ENCODE measurements around the gene KIF21B. TPM values are rescaled to one million over a fixed set of nuclear protein-coding genes. Genes with fewer than 3 reads are reported as not detected.

The KIF21B gene
- total and polyA plus RNA-seq, 2 of the 8 experiments (the other 6 are each of a cell fraction or from before 2014, with no cell fraction given): 10.8 to 26.5 TPM

DNA sequence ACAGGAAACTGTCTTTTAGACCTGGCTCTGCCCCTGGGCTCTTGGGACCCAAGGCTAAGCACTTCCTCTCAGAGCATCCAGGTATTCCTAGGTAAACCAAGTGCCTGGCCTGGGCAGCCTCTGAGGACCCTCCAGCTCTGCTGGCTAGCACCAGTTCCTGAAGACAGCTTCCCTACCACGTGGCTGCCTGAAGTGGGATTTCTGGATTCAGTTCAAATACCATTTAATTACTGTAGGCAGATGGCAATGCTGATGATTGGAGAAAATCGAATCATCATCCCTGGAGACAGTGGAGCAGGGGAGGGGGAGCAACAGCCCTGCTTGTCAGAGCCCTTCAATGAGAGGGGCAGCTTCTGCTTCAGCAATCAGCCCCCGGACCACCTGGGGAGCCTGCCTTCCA lies 11.9 kb downstream of the KIF21B start:
- Histone ChIP-seq H3K9me3 (ENCODE audit: insufficient read depth in 2 of 2, low read depth in 1 of 2, low read length in 1 of 2) (no peaks in the 10 kb centered on the region), H2BK120ac (replicated peaks; ENCODE audit: low read depth, low read length) (no peak overlapping the region), H4K5ac (ENCODE audit: insufficient read length, low read depth, low read length) (no peak overlapping the region), H3K36me3 (ENCODE audit: control insufficient read depth in 2 of 4, insufficient read depth in 4 of 4, low read length in 3 of 4) (0 out of 8 replicates have a peak, but pooled peaks cover 0 to 3% (median 0%) of the 10 kb centered on the region in 4 experiments), H4K20me1 (replicated peaks in 1 of 2; ENCODE audit: control insufficient read depth in 1 of 2, insufficient read depth in 2 of 2, low read length in 2 of 2) (peaks cover 6 to 8% of the 10 kb centered on the region in 2 experiments), H3K4ac (replicated peaks; ENCODE audit: insufficient read length, low read depth, low read length) (no peak overlapping the region), H3K79me1 (ENCODE audit: low read depth, low read length) (peaks cover 10% of the 10 kb centered on the region), H3K23ac (ENCODE audit: insufficient read length) (no peak overlapping the region), H3K14ac (ENCODE audit: insufficient read length) (no peak overlapping the region), H3K9ac (replicated peaks in 1 of 4; ENCODE audit: extremely low read depth in 1 of 4, low read depth in 3 of 4, low read length in 3 of 4) (no peak overlapping the region), H2AFZ (ENCODE audit: low read length) (no peak overlapping the region), H4K8ac (ENCODE audit: extremely low read depth, insufficient read depth, low read length) (no peak overlapping the region), H3K23me2 (ENCODE audit: low read depth, low read length) (peaks cover 10% of the 10 kb centered on the region; the same call in 1 of the 2 replicates), H3K4me2 (ENCODE audit: insufficient read depth in 1 of 2, low read depth in 2 of 2, low read length in 2 of 2) (no peak overlapping the region), H2BK20ac (ENCODE audit: low read length) (no peak overlapping the region), H3K4me3 (ENCODE audit: extremely low read depth in 1 of 4, insufficient read depth in 2 of 4, low read depth in 3 of 4, low read length in 4 of 4) (no peak overlapping the region), H3K27me3 (replicated peaks in 1 of 4; ENCODE audit: control insufficient read depth in 3 of 4, extremely low read depth in 1 of 4, insufficient read depth in 3 of 4, low read length in 3 of 4) (no peaks in the 10 kb centered on the region), H3K56ac (replicated peaks; ENCODE audit: insufficient read length, low read depth, low read length) (no peak overlapping the region), H3K27ac (ENCODE audit: low read depth, low read length) (no peak overlapping the region), H2BK15ac (ENCODE audit: low read length) (no peak overlapping the region), H4K91ac (replicated peaks; ENCODE audit: insufficient read length, low read length) (no peak overlapping the region), H2AK5ac (ENCODE audit: low read depth, low read length) (no peak overlapping the region), H2BK12ac (ENCODE audit: low read depth, low read length) (no peak overlapping the region), H3K18ac (ENCODE audit: extremely low read depth, low read length) (no peak overlapping the region), H3K4me1 (replicated peaks in 1 of 4; ENCODE audit: control insufficient read depth in 3 of 4, insufficient read depth in 4 of 4, low read length in 3 of 4) (peaks cover 0 to 17% (median 11%) of the 10 kb centered on the region in 4 experiments; a peak in 6 of 7 replicates), H2BK5ac (ENCODE audit: low read depth, low read length) (no peak overlapping the region), H3K79me2 (ENCODE audit: control insufficient read depth in 1 of 2, insufficient read depth in 2 of 2, low read length in 2 of 2) (peaks cover 0 to 6% of the 10 kb centered on the region in 2 experiments; a peak in 1 of 4 replicates)
- POLR2A ChIA-PET (ENCODE audit: partially characterized antibody): interaction anchor here (0.8 to 2.4 kb wide), 3 partner anchors 11 to 121 kb away, joined by 3 to 8 read pairs (median 4); no protein-coding TSS in a partner anchor
- 94% methylated on average over 3 of the region's 3 CpGs; no CpG with 5 or more reads in 1 of the 2 experiments for WGBS, 2 experiments (ENCODE audit: extremely low coverage in 1 of 2, insufficient coverage in 1 of 2, insufficient read length in 1 of 2, insufficient replicate concordance in 2 of 2, low coverage in 1 of 2, low lambda C conversion rate in 2 of 2, missing lambda C conversion rate in 1 of 2)
- TF ChIP-seq HDAC2 (IDR thresholded peaks at IDR 0.05; ENCODE audit: borderline replicate concordance in 1 of 2, low read depth in 2 of 2, low read length in 2 of 2): no peak
- no peak for TF ChIP-seq GTF2F1 (IDR thresholded peaks at IDR 0.05; ENCODE audit: borderline replicate concordance, low read depth, low read length)
- TF ChIP-seq TBP (IDR thresholded peaks at IDR 0.05; ENCODE audit: low read depth, low read length): no peak
- no peak for TF ChIP-seq TAF7 (optimal IDR thresholded peaks at IDR 0.05; ENCODE audit: borderline replicate concordance, low read depth, low read length)
- TF ChIP-seq PHF8 (conservative IDR thresholded peaks at IDR 0.05; ENCODE audit: low read depth, low read length): no peak
- TF ChIP-seq SAP30 (IDR thresholded peaks at IDR 0.05; ENCODE audit: insufficient read depth, insufficient replicate concordance, low read length): no peak
- no peak for TF ChIP-seq RNF2 (IDR thresholded peaks at IDR 0.05; ENCODE audit: borderline replicate concordance, low read depth, low read length, missing control alignments, poor library complexity, severe bottlenecking)
- TF ChIP-seq NANOG (IDR thresholded peaks at IDR 0.05; ENCODE audit: insufficient read depth, low read depth, low read length, poor library complexity, severe bottlenecking): no peak
- DNase-seq (ENCODE audit: low read depth in 1 of 2, low spot score in 2 of 2) (no peak), FAIRE-seq (no peak)
- CTCF ChIA-PET (ENCODE audit: partially characterized antibody): interaction anchor here (1.0 to 23.5 kb wide), 8 partner anchors 9 to 475 kb away, joined by 3 to 532 read pairs (median 19); no protein-coding TSS in a partner anchor
